CD4-positive, alpha-beta memory T cell (primary cell): ENCODE results near the gene MACROD2. TPM values are rescaled to one million over a fixed set of nuclear protein-coding genes. Genes with fewer than 3 reads are reported as not detected.

Experiments used
- CTCF ChIA-PET: fragments of 350-600 bp; sonication (Branson Sonifier 250); formaldehyde crosslinking; loops from one replicate; lab custom pipeline; 2021; ENCODE audit warnings: inconsistent platforms; ENCODE audit not compliant: partially characterized antibody; lab: Charles Lee
- POLR2A ChIA-PET: fragments of 350-600 bp; sonication (Branson Sonifier 250); formaldehyde crosslinking; loops from one replicate; lab custom pipeline; 2021; ENCODE audit not compliant: partially characterized antibody; lab: Charles Lee
- DNase-seq, 5 donors: peaks; one replicate each; pipeline versions ENCODE4 v3.0.0 to v3.0.0-alpha.2; 2020 to 2022; ENCODE audit warnings: mixed read lengths in 1 of 5
- H3K27ac ChIP-seq: one replicate; pipeline ENCODE4 v1.7.0; 2013; ENCODE audit warnings: low read depth, low read length
- H3K27me3 ChIP-seq: 2 replicates; pipeline ENCODE4 v1.7.0; 2013; ENCODE audit warnings: mild to moderate bottlenecking, low read length, moderate library complexity; ENCODE audit not compliant: insufficient read depth
- H3K36me3 ChIP-seq: 2 replicates; pipeline ENCODE4 v1.7.0; 2013; ENCODE audit warnings: mild to moderate bottlenecking, low read length, moderate library complexity; ENCODE audit not compliant: insufficient read depth
- H3K4me1 ChIP-seq: 2 replicates; pipeline ENCODE4 v1.7.0; 2013; ENCODE audit warnings: mild to moderate bottlenecking, low read length, moderate library complexity; ENCODE audit not compliant: insufficient read depth
- H3K4me3 ChIP-seq, 2 donors: one replicate each; pipeline ENCODE4 v1.7.0; 2013; ENCODE audit warnings: low read length in 2 of 2, mild to moderate bottlenecking in 1 of 2
- H3K9me3 ChIP-seq, 2 donors: one replicate each; pipeline ENCODE4 v1.7.0; 2013; ENCODE audit warnings: low read length in 2 of 2, control low read depth in 1 of 2; ENCODE audit not compliant: control insufficient read depth in 1 of 2
- H3K27ac Mint-ChIP-seq, 7 donors: one replicate each; pipeline ENCODE4 v1.8.0; 2020 to 2021; ENCODE audit warnings: mixed read lengths in 7 of 7, mild to moderate bottlenecking in 6 of 7, inconsistent platforms in 3 of 7, moderate library complexity in 3 of 7
- H3K27me3 Mint-ChIP-seq, 2 donors: one replicate each; pipeline ENCODE4 v1.8.0; 2020 to 2021; ENCODE audit warnings: mixed read lengths in 2 of 2
- H3K36me3 Mint-ChIP-seq, 2 donors: one replicate each; pipeline ENCODE4 v1.8.0; 2020 to 2021; ENCODE audit warnings: mixed read lengths in 2 of 2, inconsistent platforms in 1 of 2, mild to moderate bottlenecking in 1 of 2
- H3K4me1 Mint-ChIP-seq, 4 donors: one replicate each; pipeline ENCODE4 v1.8.0; 2020 to 2021; ENCODE audit warnings: mixed read lengths in 4 of 4, mild to moderate bottlenecking in 1 of 4
- H3K4me3 Mint-ChIP-seq, 8 donors: one replicate each; pipeline ENCODE4 v1.8.0; 2020 to 2021; ENCODE audit warnings: mixed read lengths in 8 of 8, mild to moderate bottlenecking in 7 of 8, moderate library complexity in 6 of 8, inconsistent platforms in 3 of 8
- H3K9me3 Mint-ChIP-seq, 8 donors: one replicate each; pipeline ENCODE4 v1.8.0; 2020 to 2021; ENCODE audit warnings: mixed read lengths in 8 of 8, mild to moderate bottlenecking in 5 of 8, inconsistent platforms in 3 of 8, moderate library complexity in 1 of 8
- intact Hi-C: fragments of 100-400 bp; cut with micrococcal nuclease; formaldehyde crosslinking; loops from one replicate; pipeline ENCODE4 v1.15.1; 2023
- polyA plus RNA-seq, 2 donors: library from polyadenylated mRNA; unstranded; fragments of 300-500 nt; fragmentation: Illumina TruSeq; gene quantifications; one replicate each; pipeline ENCODE4 v1.2.3, GENCODE V29; 2021
- total RNA-seq, 2 experiments: library from RNA; stranded (reverse); gene quantifications; one replicate each; pipeline ENCODE4 v1.2.3, GENCODE V29; 2021

The MACROD2 gene
- total and polyA plus RNA-seq, 4 experiments from 2014 or later: not detected

DNA sequence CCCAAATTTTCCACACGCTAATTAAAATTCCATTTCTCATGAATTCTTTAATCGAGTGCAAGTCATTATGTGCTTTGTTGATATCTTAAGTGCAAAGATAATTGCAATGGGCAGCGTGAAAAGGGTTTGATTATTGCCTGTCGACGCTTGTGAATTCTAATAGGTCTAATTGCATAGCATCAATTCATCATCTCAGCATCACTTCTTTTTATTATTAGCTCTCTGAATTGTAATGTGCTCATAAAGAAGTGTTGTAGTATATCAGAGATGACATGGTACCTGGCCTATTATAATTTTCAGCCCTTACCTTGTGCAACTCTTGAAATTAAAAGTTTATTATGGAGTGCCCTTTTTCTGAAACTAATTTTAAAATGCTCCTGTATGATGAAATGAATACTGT, 1208.9 kb downstream of the MACROD2 start:
- H3K4me3 Mint-ChIP-seq: no peak overlapping the region
- no peaks in the 10 kb centered on the region for H3K27me3 Mint-ChIP-seq
- peaks cover 2 to 35% (median 11%) of the 10 kb centered on the region in 8 donors for H3K9me3 Mint-ChIP-seq
- H3K4me1 ChIP-seq: no peaks in the 10 kb centered on the region
- H3K4me3 ChIP-seq: no peak overlapping the region
- ChIA-PET CTCF (no interaction called here), POLR2A (no interaction called here)
- H3K4me1 Mint-ChIP-seq: no peaks in the 10 kb centered on the region
- H3K36me3 ChIP-seq: no peaks in the 10 kb centered on the region
- no peaks in the 10 kb centered on the region for H3K27me3 ChIP-seq
- no peak overlapping the region for H3K27ac ChIP-seq
- H3K27ac Mint-ChIP-seq: no peak overlapping the region
- peaks cover 0 to 8% of the 10 kb centered on the region in 2 donors for H3K9me3 ChIP-seq
- DNase-seq: no peak
- intact Hi-C loops: no loop called here
- H3K36me3 Mint-ChIP-seq: no peaks in the 10 kb centered on the region

DNA sequence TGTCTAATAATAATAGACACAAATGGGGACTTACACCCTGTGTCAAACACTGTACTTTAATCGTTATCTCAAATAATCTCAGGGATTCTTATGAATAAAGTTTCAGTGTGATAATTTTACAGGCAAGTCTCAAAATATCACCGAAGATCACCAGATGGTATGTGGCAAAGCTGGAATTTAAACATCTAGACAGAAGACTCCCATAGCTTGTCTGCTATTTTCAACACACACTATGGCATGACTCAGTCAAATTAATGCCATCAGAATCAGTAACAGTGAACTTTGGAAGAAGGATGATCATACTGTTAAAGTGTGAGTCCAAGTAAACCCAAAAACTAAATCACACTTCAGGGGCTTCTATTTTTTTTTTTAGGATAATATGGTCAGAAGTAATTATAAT, 1209.7 kb downstream of the MACROD2 start:
- Mint-ChIP-seq H3K9me3 (peaks cover 2 to 40% (median 13%) of the 10 kb centered on the region in 8 donors), H3K27ac (no peak overlapping the region), H3K4me1 (no peaks in the 10 kb centered on the region), H3K36me3 (no peaks in the 10 kb centered on the region), H3K4me3 (no peak overlapping the region), H3K27me3 (no peaks in the 10 kb centered on the region)
- POLR2A ChIA-PET: no interaction called here
- no peak for DNase-seq
- CTCF ChIA-PET: no interaction called here
- no peaks in the 10 kb centered on the region for H3K36me3 ChIP-seq
- intact Hi-C loops: no loop called here
- H3K27me3 ChIP-seq: no peaks in the 10 kb centered on the region
- no peak overlapping the region for H3K4me3 ChIP-seq
- H3K4me1 ChIP-seq: no peaks in the 10 kb centered on the region
- H3K9me3 ChIP-seq: peaks cover 0 to 8% of the 10 kb centered on the region in 2 donors
- H3K27ac ChIP-seq: no peak overlapping the region

DNA sequence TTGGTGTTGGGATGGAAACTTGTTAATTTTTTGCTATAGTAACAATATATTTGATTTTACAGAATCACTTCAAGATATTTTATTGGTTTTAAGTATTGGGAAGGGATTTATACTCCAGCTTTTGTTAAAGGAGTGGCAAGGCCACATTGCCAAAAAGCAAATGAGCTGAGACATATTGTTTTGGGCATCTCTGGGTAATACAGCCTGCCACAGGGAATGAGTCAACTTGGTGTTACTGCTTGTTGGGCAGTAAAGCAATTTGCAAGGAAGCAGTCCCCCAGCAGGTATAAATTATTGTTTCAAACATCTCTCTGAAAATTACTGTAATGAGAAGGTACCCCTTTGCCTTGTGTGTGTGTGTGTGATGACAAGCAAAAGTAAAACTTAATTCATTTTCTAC, 1210.4 kb downstream of the MACROD2 start:
- H3K36me3 Mint-ChIP-seq: no peaks in the 10 kb centered on the region
- Histone ChIP-seq H3K36me3 (no peaks in the 10 kb centered on the region), H3K27ac (no peak overlapping the region), H3K9me3 (peaks cover 0 to 8% of the 10 kb centered on the region in 2 donors), H3K4me3 (no peak overlapping the region), H3K27me3 (no peaks in the 10 kb centered on the region), H3K4me1 (no peaks in the 10 kb centered on the region)
- H3K4me1 Mint-ChIP-seq: no peaks in the 10 kb centered on the region
- H3K4me3 Mint-ChIP-seq: no peak overlapping the region
- H3K27ac Mint-ChIP-seq: no peak overlapping the region
- DNase-seq: no peak
- peaks cover 2 to 47% (median 20%) of the 10 kb centered on the region in 8 donors for H3K9me3 Mint-ChIP-seq
- ChIA-PET CTCF (no interaction called here), POLR2A (no interaction called here)
- intact Hi-C loops: no loop called here
- no peaks in the 10 kb centered on the region for H3K27me3 Mint-ChIP-seq

DNA sequence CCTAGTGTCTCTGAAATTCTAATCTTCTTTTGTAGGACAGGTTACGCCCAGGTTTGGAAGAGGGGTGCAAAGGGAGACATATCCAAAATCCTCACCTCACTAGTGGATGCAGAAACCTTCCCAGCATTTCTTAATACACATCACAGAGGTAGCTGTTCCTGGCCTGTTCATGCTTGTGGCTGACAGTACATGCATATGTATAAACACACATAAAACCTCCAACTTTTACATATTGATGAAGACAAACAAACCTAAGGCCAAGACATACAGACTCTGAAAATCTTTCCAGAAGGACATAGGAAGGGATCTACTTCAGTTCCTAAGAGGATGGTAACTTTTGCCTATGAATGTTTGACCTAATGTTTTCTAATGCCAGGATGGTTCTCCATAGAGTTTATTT, 1214.2 kb downstream of the MACROD2 start:
- H3K9me3 ChIP-seq: no peaks in the 10 kb centered on the region
- DNase-seq: no peak
- H3K4me3 ChIP-seq: no peak overlapping the region
- no peaks in the 10 kb centered on the region for H3K4me1 ChIP-seq
- H3K27ac ChIP-seq: no peak overlapping the region
- intact Hi-C loops: no loop called here
- Mint-ChIP-seq H3K27ac (no peak overlapping the region), H3K36me3 (peaks cover 0 to 3% of the 10 kb centered on the region in 2 donors), H3K27me3 (no peaks in the 10 kb centered on the region), H3K4me3 (no peak overlapping the region), H3K9me3 (peaks cover 2 to 46% (median 30%) of the 10 kb centered on the region in 8 donors), H3K4me1 (no peaks in the 10 kb centered on the region)
- CTCF ChIA-PET: no interaction called here
- H3K36me3 ChIP-seq: no peaks in the 10 kb centered on the region
- POLR2A ChIA-PET: no interaction called here
- no peaks in the 10 kb centered on the region for H3K27me3 ChIP-seq

DNA sequence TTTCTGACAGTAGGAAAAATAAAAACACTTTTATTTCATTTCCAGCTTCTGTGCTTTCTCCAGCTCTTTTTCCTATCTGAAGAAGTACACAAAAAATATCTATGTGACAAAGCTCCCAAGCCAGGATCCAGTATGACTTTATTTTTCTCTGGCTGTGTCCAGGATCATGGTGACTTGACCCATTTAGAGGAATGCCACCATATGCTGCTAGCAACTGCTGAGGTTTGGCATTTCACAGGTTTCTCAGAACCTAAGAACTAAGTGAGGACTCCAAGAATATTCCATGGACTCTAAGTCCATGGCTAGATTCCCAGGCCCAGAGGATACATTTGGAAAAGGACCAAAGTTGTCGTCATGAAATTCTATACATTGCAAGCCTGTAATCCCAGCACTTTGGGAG, 1218.7 kb downstream of the MACROD2 start:
- Histone ChIP-seq H3K4me3 (no peak overlapping the region), H3K4me1 (no peaks in the 10 kb centered on the region), H3K9me3 (no peaks in the 10 kb centered on the region), H3K27ac (no peak overlapping the region), H3K27me3 (no peaks in the 10 kb centered on the region), H3K36me3 (no peaks in the 10 kb centered on the region)
- Mint-ChIP-seq H3K4me1 (no peaks in the 10 kb centered on the region), H3K4me3 (no peak overlapping the region), H3K36me3 (peaks cover 0 to 3% of the 10 kb centered on the region in 2 donors), H3K9me3 (peaks cover 3 to 35% (median 24%) of the 10 kb centered on the region in 8 donors), H3K27ac (no peak overlapping the region), H3K27me3 (no peaks in the 10 kb centered on the region)
- POLR2A ChIA-PET: no interaction called here
- intact Hi-C loops: no loop called here
- DNase-seq: no peak
- CTCF ChIA-PET: no interaction called here

GRCh38 chr20:15220009-15220656, 1224.8 kb downstream of the MACROD2 start:
- Mint-ChIP-seq H3K27me3 (no peaks in the 10 kb centered on the region), H3K9me3 (peaks cover 3 to 21% (median 14%) of the 10 kb centered on the region in 8 donors), H3K36me3 (no peaks in the 10 kb centered on the region), H3K27ac (no peak overlapping the region), H3K4me1 (no peaks in the 10 kb centered on the region), H3K4me3 (no peak overlapping the region)
- no peaks in the 10 kb centered on the region for H3K4me1 ChIP-seq
- no peaks in the 10 kb centered on the region for H3K27me3 ChIP-seq
- CTCF ChIA-PET: no interaction called here
- no peak overlapping the region for H3K4me3 ChIP-seq
- POLR2A ChIA-PET: no interaction called here
- DNase-seq: no peak
- no peaks in the 10 kb centered on the region for H3K9me3 ChIP-seq
- no peaks in the 10 kb centered on the region for H3K36me3 ChIP-seq
- no peak overlapping the region for H3K27ac ChIP-seq
- intact Hi-C loops: no loop called here

- DNase-seq: no peak
- ChIA-PET POLR2A (no interaction called here), CTCF (no interaction called here)
- Mint-ChIP-seq H3K27me3 (no peaks in the 10 kb centered on the region), H3K27ac (peak overlapping the region in 1 of 7 donors; percentile 11), H3K9me3 (peaks cover 3 to 26% (median 14%) of the 10 kb centered on the region in 8 donors), H3K4me3 (no peak overlapping the region), H3K4me1 (no peaks in the 10 kb centered on the region), H3K36me3 (no peaks in the 10 kb centered on the region)
- no peaks in the 10 kb centered on the region for H3K4me1 ChIP-seq
- no peak overlapping the region for H3K27ac ChIP-seq
- H3K9me3 ChIP-seq: no peaks in the 10 kb centered on the region
- no peaks in the 10 kb centered on the region for H3K27me3 ChIP-seq
- H3K36me3 ChIP-seq: no peaks in the 10 kb centered on the region
- H3K4me3 ChIP-seq: no peak overlapping the region
- intact Hi-C loops: no loop called here
These were observed 1225.7 kb downstream of the MACROD2 start for GRCh38 chr20:15220778-15221565.
